Smooth muscle cell (in vitro differentiated cells): ENCODE measurements around the gene PTPRE. TPM values are rescaled to one million over a fixed set of nuclear protein-coding genes. Genes with fewer than 3 reads are reported as not detected.

Experiments
- DNase-seq: peaks from one replicate; lab custom pipeline; 2025; ENCODE audit not compliant: unreplicated experiment; lab: John Stamatoyannopoulos, UW
- H2AFZ ChIP-seq: fragments of 200-600 bp; sonication (generic); 2 replicates; pipeline ENCODE4 v1.6.0; 2016; ENCODE audit warnings: antibody characterized with exemption, low read depth, mild to moderate bottlenecking
- H3F3A ChIP-seq: fragments of 200-600 bp; sonication (generic); 2 replicates; pipeline ENCODE4 v1.6.0; 2017; ENCODE audit warnings: antibody characterized with exemption, low read depth
- H3K27ac ChIP-seq: fragments of 200-600 bp; sonication (generic); 2 replicates; pipeline ENCODE4 v1.5.1; 2016; ENCODE audit warnings: low read depth, mild to moderate bottlenecking
- H3K27me3 ChIP-seq: fragments of 200-600 bp; sonication (generic); 2 replicates; pipeline ENCODE4 v1.6.1; 2016; ENCODE audit warnings: low read depth, mild to moderate bottlenecking
- H3K36me3 ChIP-seq: fragments of 200-600 bp; sonication (generic); 2 replicates; pipeline ENCODE4 v1.5.1; 2016; ENCODE audit warnings: low read depth
- H3K4me1 ChIP-seq: fragments of 200-600 bp; sonication (generic); 2 replicates; pipeline ENCODE4 v1.5.1; 2016; ENCODE audit warnings: low read depth
- H3K4me2 ChIP-seq: fragments of 200-600 bp; sonication (generic); 2 replicates; pipeline ENCODE4 v1.6.0; 2016; ENCODE audit warnings: mild to moderate bottlenecking
- H3K4me3 ChIP-seq: fragments of 200-600 bp; sonication (generic); 2 replicates; pipeline ENCODE4 v1.5.1; 2016; ENCODE audit warnings: mild to moderate bottlenecking
- H3K79me2 ChIP-seq: fragments of 200-600 bp; sonication (generic); 2 replicates; pipeline ENCODE4 v1.6.0; 2016; ENCODE audit warnings: low read depth, mild to moderate bottlenecking
- H3K9ac ChIP-seq: fragments of 200-600 bp; sonication (generic); 2 replicates; pipeline ENCODE4 v1.6.0; 2016; ENCODE audit warnings: low read depth
- H3K9me3 ChIP-seq: fragments of 200-600 bp; sonication (generic); replicated peaks from 2 replicates; pipeline ENCODE4 v1.5.1; 2016; ENCODE audit warnings: low read depth
- H4K20me1 ChIP-seq: fragments of 200-600 bp; sonication (generic); 2 replicates; pipeline ENCODE4 v1.6.0; 2016; ENCODE audit warnings: low read depth
- WGBS: methylation state at CpG from one replicate; pipeline ENCODE4 v1.1.7; 2016; ENCODE audit warnings: low lambda C conversion rate; 5-methylcytosine and 5-hydroxymethylcytosine counted together
- polyA plus RNA-seq: library from polyadenylated mRNA; unstranded; fragments of >200 nt; fragmentation: Nextera tagmentation; extraction: Ambion mirVana; gene quantifications from 2 replicates; pipeline ENCODE4 v1.2.1, GENCODE V29; 2016
- total RNA-seq: library from RNA; depleted of rRNA; stranded (reverse); fragments of >200 nt; gene quantifications from 2 replicates; pipeline ENCODE4 v1.2.3, GENCODE V29; 2014
- TF ChIP-seq, protein P1 (sequence below): fragments of 200-600 bp; sonication (generic); IDR thresholded peaks from 2 replicates; pipeline ENCODE4 v1.5.1; 2017; ENCODE audit warnings: borderline replicate concordance, mild to moderate bottlenecking, antibody characterized with exemption; ENCODE audit not compliant: insufficient read depth, poor library complexity, severe bottlenecking

PTPRE gene
- total and polyA plus RNA-seq, 2 experiments from 2014 or later = 17.1 to 22.7 TPM

GRCh38 chr10:128007971-128008370 is 101.1 kb downstream of the PTPRE start:
- TF ChIP-seq, protein P1, sequence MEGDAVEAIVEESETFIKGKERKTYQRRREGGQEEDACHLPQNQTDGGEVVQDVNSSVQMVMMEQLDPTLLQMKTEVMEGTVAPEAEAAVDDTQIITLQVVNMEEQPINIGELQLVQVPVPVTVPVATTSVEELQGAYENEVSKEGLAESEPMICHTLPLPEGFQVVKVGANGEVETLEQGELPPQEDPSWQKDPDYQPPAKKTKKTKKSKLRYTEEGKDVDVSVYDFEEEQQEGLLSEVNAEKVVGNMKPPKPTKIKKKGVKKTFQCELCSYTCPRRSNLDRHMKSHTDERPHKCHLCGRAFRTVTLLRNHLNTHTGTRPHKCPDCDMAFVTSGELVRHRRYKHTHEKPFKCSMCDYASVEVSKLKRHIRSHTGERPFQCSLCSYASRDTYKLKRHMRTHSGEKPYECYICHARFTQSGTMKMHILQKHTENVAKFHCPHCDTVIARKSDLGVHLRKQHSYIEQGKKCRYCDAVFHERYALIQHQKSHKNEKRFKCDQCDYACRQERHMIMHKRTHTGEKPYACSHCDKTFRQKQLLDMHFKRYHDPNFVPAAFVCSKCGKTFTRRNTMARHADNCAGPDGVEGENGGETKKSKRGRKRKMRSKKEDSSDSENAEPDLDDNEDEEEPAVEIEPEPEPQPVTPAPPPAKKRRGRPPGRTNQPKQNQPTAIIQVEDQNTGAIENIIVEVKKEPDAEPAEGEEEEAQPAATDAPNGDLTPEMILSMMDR = no peak
- H4K20me1 ChIP-seq = peaks cover 14% of the 10 kb centered on the region

GRCh38 chr10:128008521-128009250 is 101.8 kb downstream of the PTPRE start:
- peaks cover 4% of the 10 kb centered on the region for H3F3A ChIP-seq
- H3K9ac ChIP-seq = no peak overlapping the region
- no peak overlapping the region for H3K4me3 ChIP-seq
- no peak overlapping the region for H2AFZ ChIP-seq
- TF ChIP-seq, protein P1 = no peak
- H4K20me1 ChIP-seq = peaks cover 20% of the 10 kb centered on the region
- WGBS = 89% methylated on average over 8 of the region's 8 CpGs
- no peaks in the 10 kb centered on the region for H3K79me2 ChIP-seq
- no peaks in the 10 kb centered on the region for H3K9me3 ChIP-seq
- H3K4me2 ChIP-seq = no peak overlapping the region
- no peaks in the 10 kb centered on the region for H3K36me3 ChIP-seq
- no peak overlapping the region for H3K27ac ChIP-seq
- no peaks in the 10 kb centered on the region for H3K27me3 ChIP-seq
- no peak for DNase-seq
- peaks cover 9% of the 10 kb centered on the region for H3K4me1 ChIP-seq

More at GRCh38 chr10:128007971-128008370, 101.1 kb downstream of the PTPRE start:
- H3K9me3 ChIP-seq = no peaks in the 10 kb centered on the region
- no peaks in the 10 kb centered on the region for H3K79me2 ChIP-seq
- H3K4me3 ChIP-seq = no peak overlapping the region
- DNase-seq = no peak
- no peak overlapping the region for H3K4me2 ChIP-seq
- H2AFZ ChIP-seq = no peak overlapping the region
- H3F3A ChIP-seq = peaks cover 4% of the 10 kb centered on the region
- H3K4me1 ChIP-seq = peaks cover 9% of the 10 kb centered on the region
- H3K36me3 ChIP-seq = no peaks in the 10 kb centered on the region
- no peaks in the 10 kb centered on the region for H3K27me3 ChIP-seq
- no peak overlapping the region for H3K27ac ChIP-seq
- WGBS = 75% methylated on average over 7 of the region's 7 CpGs
- no peak overlapping the region for H3K9ac ChIP-seq

DNA sequence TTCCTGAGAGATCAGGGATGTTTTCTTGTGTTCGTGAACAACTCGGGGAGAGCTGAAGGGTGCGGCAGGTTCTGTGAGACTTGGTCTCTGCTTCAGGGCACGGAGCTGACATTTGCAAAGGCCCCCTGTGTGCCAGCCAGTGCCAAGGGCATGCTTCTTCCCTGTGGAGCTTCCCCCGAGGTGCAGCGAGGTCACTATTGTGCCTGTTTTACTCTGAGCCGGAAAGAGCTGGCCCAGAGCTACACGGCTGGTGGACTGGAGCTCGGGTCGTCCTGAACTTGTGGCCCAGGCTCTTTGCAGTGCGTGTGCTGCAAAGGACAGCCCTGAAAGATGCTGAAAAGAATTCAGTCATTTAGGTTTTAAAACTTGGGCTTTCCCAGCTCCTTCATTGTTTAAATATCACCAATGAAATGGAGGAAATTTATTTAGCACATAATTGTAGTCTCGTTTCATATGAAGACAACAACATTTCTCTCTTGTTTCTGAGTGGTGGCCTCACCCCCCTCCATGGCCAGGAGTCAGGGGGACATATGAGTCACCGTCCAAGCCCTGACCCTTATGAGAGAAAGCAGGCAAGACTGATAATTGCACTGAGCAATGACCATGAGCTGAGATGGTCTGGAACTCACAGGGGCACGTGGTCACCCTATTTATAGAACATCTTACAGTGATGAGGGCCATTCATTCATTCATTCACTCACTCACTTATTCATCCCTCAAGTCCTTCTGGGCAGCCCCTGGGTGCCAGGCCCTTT is 102.6 kb downstream of the PTPRE start:
- no peaks in the 10 kb centered on the region for H3K9me3 ChIP-seq
- WGBS = 53% methylated on average over 14 of the region's 14 CpGs
- H3K4me2 ChIP-seq = peak overlapping the region; percentile 59
- DNase-seq = no peak
- no peaks in the 10 kb centered on the region for H3K27me3 ChIP-seq
- no peak overlapping the region for H3K9ac ChIP-seq
- peaks cover 4% of the 10 kb centered on the region for H3F3A ChIP-seq
- peak overlapping the region; percentile 78 for H3K27ac ChIP-seq
- no peak overlapping the region for H2AFZ ChIP-seq
- H4K20me1 ChIP-seq = peaks cover 24% of the 10 kb centered on the region
- peaks cover 9% of the 10 kb centered on the region for H3K4me1 ChIP-seq
- H3K36me3 ChIP-seq = no peaks in the 10 kb centered on the region
- no peaks in the 10 kb centered on the region for H3K79me2 ChIP-seq
- TF ChIP-seq, protein P1 = no peak
- H3K4me3 ChIP-seq = no peak overlapping the region
